Coronary artery (tissue), 2 donors: ENCODE measurements around the gene CCDC148.

Source experiments
- DNase-seq: peaks from one replicate; pipeline ENCODE4 v3.0.0-alpha.2; 2017; ENCODE audit warnings: low spot score
- H3K27ac ChIP-seq, 2 donors: fragments of 200-600 bp; sonication (generic); one replicate each; pipeline ENCODE4 v1.5.1; 2016 to 2019
- H3K4me3 ChIP-seq: fragments of 200-600 bp; sonication (generic); 2 replicates; pipeline ENCODE4 v1.5.1; 2016; ENCODE audit warnings: mild to moderate bottlenecking, moderate library complexity
- CTCF ChIP-seq: fragments of 200-600 bp; sonication (generic); IDR thresholded peaks from one replicate; pipeline ENCODE4 v1.5.1; 2019; ENCODE audit warnings: antibody characterized with exemption

The CCDC148 gene

DNA sequence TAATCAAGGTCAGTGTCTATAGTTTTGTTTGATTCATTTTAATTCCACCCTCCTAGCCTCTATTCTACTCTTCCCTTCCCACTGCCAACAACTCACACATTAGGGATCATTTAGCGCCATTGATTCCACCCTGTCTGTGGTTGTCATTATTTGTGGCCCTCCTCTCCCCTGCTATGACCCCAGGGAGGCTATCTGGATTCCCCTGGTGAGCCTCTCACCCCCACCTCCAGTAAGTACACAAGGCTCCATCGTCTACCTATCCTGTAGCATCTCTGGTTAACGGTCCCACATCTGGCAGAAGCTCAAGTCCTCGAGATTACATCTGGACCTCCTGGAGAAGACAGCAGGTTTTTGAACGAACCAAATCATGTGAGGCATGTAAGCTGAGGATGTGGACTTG lies 327.5 kb downstream of the CCDC148 start:
- no peak for DNase-seq
- Histone ChIP-seq H3K4me3 (no peak overlapping the region), H3K27ac (no peak overlapping the region)
- TF ChIP-seq CTCF: no peak

GRCh38 chr2:158128168-158128973 lies 328.2 kb downstream of the CCDC148 start:
- H3K4me3 ChIP-seq: no peak overlapping the region
- no peak for TF ChIP-seq CTCF
- DNase-seq: no peak
- no peak overlapping the region for H3K27ac ChIP-seq

DNA sequence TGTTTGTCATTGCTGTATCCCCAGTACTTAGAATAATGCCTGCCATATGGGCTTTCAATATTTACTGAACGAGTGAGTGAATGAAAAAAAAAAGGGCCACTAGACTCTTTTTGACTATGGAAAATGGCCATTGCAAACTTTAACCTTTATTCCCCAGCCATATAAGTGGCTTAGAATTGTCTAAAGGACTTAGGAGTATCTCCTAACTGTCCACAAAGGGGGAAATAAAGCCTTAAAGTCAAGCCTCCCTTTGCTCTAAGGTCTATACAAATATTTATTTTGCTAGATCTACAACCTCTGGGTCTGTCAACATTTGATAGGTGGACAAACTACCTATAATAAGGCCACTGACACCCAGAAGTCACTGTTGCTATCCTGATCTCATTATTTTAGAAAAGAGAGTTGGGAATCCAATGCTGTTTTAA lies 329.2 kb downstream of the CCDC148 start:
- DNase-seq: no peak
- Histone ChIP-seq H3K27ac (no peak overlapping the region), H3K4me3 (no peak overlapping the region)
- no peak for TF ChIP-seq CTCF

- no peak for DNase-seq
- Histone ChIP-seq H3K4me3 (no peak overlapping the region), H3K27ac (no peak overlapping the region)
- TF ChIP-seq CTCF: no peak
Observed at GRCh38 chr2:158125756-158126498, 330.6 kb downstream of the CCDC148 start.

GRCh38 chr2:158124896-158125295 lies 331.7 kb downstream of the CCDC148 start:
- no peak for DNase-seq
- Histone ChIP-seq H3K4me3 (no peak overlapping the region), H3K27ac (no peak overlapping the region)
- no peak for TF ChIP-seq CTCF
